ENCODE results near the gene NAV2.

Gene NAV2

GRCh38 chr11:19935507-19935906 lies 222.9 kb downstream of the NAV2 start:
- Histone ChIP-seq H3K4me3 (ENCODE audit: low read depth in 1 of 2, low read length in 1 of 2) (no peak overlapping the region), H3K4me1 (ENCODE audit: control insufficient read depth in 1 of 2, insufficient read depth in 1 of 2, low read depth in 1 of 2, low read length in 1 of 2) (peaks cover 26 to 30% of the 10 kb centered on the region in 2 experiments), H3K36me3 (no peaks in the 10 kb centered on the region), H3K27ac (no peak overlapping the region), H3K9me3 (no peaks in the 10 kb centered on the region), H3K27me3 (peaks cover 22% of the 10 kb centered on the region)
- TF ChIP-seq CTCF (IDR thresholded peaks at IDR 0.05) = no peak

- H3K4me3 ChIP-seq (ENCODE audit: low read depth in 1 of 2, low read length in 1 of 2) = no peak overlapping the region
- H3K27me3 ChIP-seq = peaks cover 14% of the 10 kb centered on the region
- H3K4me1 ChIP-seq (ENCODE audit: control insufficient read depth in 1 of 2, insufficient read depth in 1 of 2, low read depth in 1 of 2, low read length in 1 of 2) = peaks cover 36 to 40% of the 10 kb centered on the region in 2 experiments
- no peaks in the 10 kb centered on the region for H3K9me3 ChIP-seq
- TF ChIP-seq CTCF (IDR thresholded peaks at IDR 0.05) = no peak
- no peaks in the 10 kb centered on the region for H3K36me3 ChIP-seq
- no peak overlapping the region for H3K27ac ChIP-seq
Measured at GRCh38 chr11:19936461-19936860, 223.8 kb downstream of the NAV2 start.

GRCh38 chr11:19938169-19938856 lies 225.7 kb downstream of the NAV2 start:
- Histone ChIP-seq H3K9me3 (no peaks in the 10 kb centered on the region), H3K27me3 (peaks cover 2% of the 10 kb centered on the region), H3K36me3 (no peaks in the 10 kb centered on the region), H3K4me3 (ENCODE audit: low read depth in 1 of 2, low read length in 1 of 2) (peak overlapping the region in 1 of 2 experiments; percentile 7), H3K4me1 (ENCODE audit: control insufficient read depth in 1 of 2, insufficient read depth in 1 of 2, low read depth in 1 of 2, low read length in 1 of 2) (peaks cover 45 to 57% of the 10 kb centered on the region in 2 experiments), H3K27ac (peak overlapping the region; percentile 50)
- peak; percentile 72 for TF ChIP-seq CTCF (IDR thresholded peaks at IDR 0.05)

- no peak for TF ChIP-seq CTCF (IDR thresholded peaks at IDR 0.05)
- no peaks in the 10 kb centered on the region for H3K9me3 ChIP-seq
- H3K4me3 ChIP-seq (ENCODE audit: low read depth in 1 of 2, low read length in 1 of 2) = peak overlapping the region in 1 of 2 experiments; percentile 7
- H3K27ac ChIP-seq = peak overlapping the region; percentile 50
- H3K4me1 ChIP-seq (ENCODE audit: control insufficient read depth in 1 of 2, insufficient read depth in 1 of 2, low read depth in 1 of 2, low read length in 1 of 2) = peaks cover 45 to 58% of the 10 kb centered on the region in 2 experiments
- H3K27me3 ChIP-seq = peaks cover 2% of the 10 kb centered on the region
- no peaks in the 10 kb centered on the region for H3K36me3 ChIP-seq
Measured at GRCh38 chr11:19938866-19939265, 226.2 kb downstream of the NAV2 start.

- Histone ChIP-seq H3K4me1 (ENCODE audit: control insufficient read depth in 1 of 2, insufficient read depth in 1 of 2, low read depth in 1 of 2, low read length in 1 of 2) (peaks cover 49 to 62% of the 10 kb centered on the region in 2 experiments), H3K4me3 (ENCODE audit: low read depth in 1 of 2, low read length in 1 of 2) (peak overlapping the region in 1 of 2 experiments; percentile 7), H3K27ac (peak overlapping the region; percentile 50), H3K9me3 (no peaks in the 10 kb centered on the region), H3K36me3 (no peaks in the 10 kb centered on the region), H3K27me3 (peaks cover 2% of the 10 kb centered on the region)
- TF ChIP-seq CTCF (IDR thresholded peaks at IDR 0.05) = no peak
Measured at GRCh38 chr11:19939415-19939929, 226.8 kb downstream of the NAV2 start.

All from neutrophil (primary cell).